NCI-H2107 (cell line): Measurements from ENCODE around the gene FARP2.

ENCODE experiments used
- DNase-seq: peaks from one replicate; lab custom pipeline; 2025; lab: John Stamatoyannopoulos, UW

Gene FARP2

GRCh38 chr2:241459520-241459919, 103.4 kb downstream of the FARP2 start:
- DNase-seq = no peak

GRCh38 chr2:241460631-241461030, 104.5 kb downstream of the FARP2 start:
- DNase-seq = no peak

GRCh38 chr2:241461693-241462677, 105.9 kb downstream of the FARP2 start:
- no peak for DNase-seq

- no peak for DNase-seq
Observed at GRCh38 chr2:241463276-241464135, 107.4 kb downstream of the FARP2 start.

GRCh38 chr2:241465543-241465942, 109.5 kb downstream of the FARP2 start:
- DNase-seq = no peak

GRCh38 chr2:241466230-241466629, 110.1 kb downstream of the FARP2 start:
- no peak for DNase-seq

- no peak for DNase-seq
Observed at GRCh38 chr2:241467777-241468475, 111.8 kb downstream of the FARP2 start.

GRCh38 chr2:241468476-241468781, 112.3 kb downstream of the FARP2 start:
- no peak for DNase-seq

GRCh38 chr2:241469746-241470145, 113.7 kb downstream of the FARP2 start:
- no peak for DNase-seq

- DNase-seq = no peak
Observed at GRCh38 chr2:241473399-241473798, 117.3 kb downstream of the FARP2 start.

GRCh38 chr2:241475267-241475666, 119.2 kb downstream of the FARP2 start:
- no peak for DNase-seq

- DNase-seq = no peak
Observed at GRCh38 chr2:241478166-241478565, 122.1 kb downstream of the FARP2 start.

- DNase-seq = no peak
Observed at GRCh38 chr2:241479026-241479898, 123.2 kb downstream of the FARP2 start.

GRCh38 chr2:241481687-241482086, 125.6 kb downstream of the FARP2 start:
- DNase-seq = no peak

GRCh38 chr2:241482126-241482955, 126.3 kb downstream of the FARP2 start:
- DNase-seq = no peak

GRCh38 chr2:241483305-241483704, 127.2 kb downstream of the FARP2 start:
- DNase-seq = no peak

GRCh38 chr2:241485172-241485911, 129.3 kb downstream of the FARP2 start:
- DNase-seq = no peak

- no peak for DNase-seq
Observed at GRCh38 chr2:241489088-241489487, 133.0 kb downstream of the FARP2 start.
